GM23338 (cell line): ENCODE results near the gene THAP8. TPM values are rescaled to one million over a fixed set of nuclear protein-coding genes. Genes with fewer than 3 reads are reported as not detected.

Experiments used
- ATAC-seq: fragments of 200-7000 bp; cut with Tn5 transposase; 3 replicates; pipeline ENCODE4 v1.9.1; 2020
- DNase-seq: peaks from one replicate; pipeline ENCODE4 v3.0.0-alpha.2; 2015; ENCODE audit warnings: low spot score
- H2AFZ ChIP-seq: fragments of 200-600 bp; sonication (generic); 2 replicates; pipeline ENCODE4 v1.8.0; 2016; ENCODE audit warnings: antibody characterized with exemption, mild to moderate bottlenecking, moderate library complexity
- H3F3A ChIP-seq: fragments of 200-600 bp; sonication (generic); replicated peaks from 2 replicates; pipeline ENCODE4 v1.8.0; 2017; ENCODE audit warnings: antibody characterized with exemption, mixed run types, low read depth
- H3K27ac ChIP-seq: fragments of 200-600 bp; sonication (generic); 2 replicates; pipeline ENCODE4 v1.6.1; 2016; ENCODE audit warnings: low read depth
- H3K27me3 ChIP-seq: fragments of 200-600 bp; sonication (generic); 2 replicates; pipeline ENCODE4 v1.8.0; 2016; ENCODE audit warnings: mild to moderate bottlenecking, mixed run types, moderate library complexity; ENCODE audit not compliant: insufficient read depth
- H3K36me3 ChIP-seq: fragments of 200-600 bp; sonication (generic); 2 replicates; pipeline ENCODE4 v1.8.0; 2016; ENCODE audit warnings: mild to moderate bottlenecking; ENCODE audit not compliant: insufficient read depth
- H3K4me1 ChIP-seq: fragments of 200-600 bp; sonication (generic); 2 replicates; pipeline ENCODE4 v1.8.0; 2016; ENCODE audit warnings: mild to moderate bottlenecking, moderate library complexity; ENCODE audit not compliant: insufficient read depth
- H3K4me2 ChIP-seq: fragments of 200-600 bp; sonication (generic); 2 replicates; pipeline ENCODE4 v1.7.1; 2017; ENCODE audit warnings: mixed run types
- H3K4me3 ChIP-seq: fragments of 200-600 bp; sonication (generic); 2 replicates; pipeline ENCODE4 v1.6.1; 2016; ENCODE audit warnings: mixed run types
- H3K79me2 ChIP-seq: fragments of 200-600 bp; sonication (generic); replicated peaks from 2 replicates; pipeline ENCODE4 v1.8.0; 2017; ENCODE audit warnings: mild to moderate bottlenecking; ENCODE audit not compliant: insufficient read depth
- H3K9me2 ChIP-seq: fragments of 200-600 bp; sonication (generic); 2 replicates; pipeline ENCODE4 v1.8.0; 2017; ENCODE audit not compliant: insufficient read depth
- H4K20me1 ChIP-seq: fragments of 200-600 bp; sonication (generic); replicated peaks from 2 replicates; pipeline ENCODE4 v1.8.0; 2017; ENCODE audit warnings: mild to moderate bottlenecking; ENCODE audit not compliant: insufficient read depth
- H3K27ac Mint-ChIP-seq: 2 replicates; pipeline ENCODE4 v1.8.0; 2020; ENCODE audit warnings: inconsistent platforms, mild to moderate bottlenecking, moderate library complexity, mixed read lengths
- H3K27me3 Mint-ChIP-seq: 3 replicates; pipeline ENCODE4 v1.8.0; 2022; ENCODE audit warnings: low read depth, mild to moderate bottlenecking, moderate library complexity, mixed read lengths, inconsistent platforms; ENCODE audit not compliant: insufficient read depth, poor library complexity
- H3K36me3 Mint-ChIP-seq: 3 replicates; pipeline ENCODE4 v1.8.0; 2021; ENCODE audit warnings: low read depth, mild to moderate bottlenecking, inconsistent platforms, moderate library complexity, mixed read lengths
- H3K4me1 Mint-ChIP-seq: 3 replicates; pipeline ENCODE4 v1.8.0; 2020; ENCODE audit warnings: mild to moderate bottlenecking, inconsistent platforms, mixed read lengths
- H3K4me3 Mint-ChIP-seq: 3 replicates; pipeline ENCODE4 v1.8.0; 2021; ENCODE audit warnings: moderate library complexity, mild to moderate bottlenecking, inconsistent platforms, mixed read lengths
- H3K9me3 Mint-ChIP-seq: 3 replicates; pipeline ENCODE4 v1.8.0; 2020; ENCODE audit warnings: moderate library complexity, mild to moderate bottlenecking, inconsistent platforms, mixed read lengths
- CREB1 ChIP-seq: fragments of 250-450 bp; sonication (Bioruptor Pico); IDR thresholded peaks from 2 replicates; pipeline ENCODE4 v1.5.0; 2020; ENCODE audit warnings: low read depth, mild to moderate bottlenecking, moderate library complexity
- EZH2 ChIP-seq: fragments of 200-600 bp; sonication (generic); IDR thresholded peaks from one replicate; pipeline ENCODE4 v1.8.0; 2017; ENCODE audit warnings: antibody characterized with exemption, mild to moderate bottlenecking, low read depth; ENCODE audit not compliant: unreplicated experiment
- EZH2phosphoT487 ChIP-seq: fragments of 200-600 bp; sonication (generic); IDR thresholded peaks from one replicate; pipeline ENCODE4 v1.8.1; 2018; ENCODE audit warnings: antibody characterized with exemption; ENCODE audit not compliant: unreplicated experiment
- JUNB ChIP-seq: IDR thresholded peaks from one replicate; pipeline ENCODE4 v1.6.1; 2016; ENCODE audit warnings: antibody characterized with exemption; ENCODE audit not compliant: unreplicated experiment
- NANOG ChIP-seq: IDR thresholded peaks from 2 replicates; pipeline ENCODE4 v1.6.1; 2016; ENCODE audit warnings: antibody characterized with exemption, borderline replicate concordance
- POLR2AphosphoS5 ChIP-seq: IDR thresholded peaks from 2 replicates; pipeline ENCODE4 v1.6.1; 2016; ENCODE audit warnings: antibody characterized with exemption, low read depth
- STAT1 ChIP-seq: IDR thresholded peaks from one replicate; pipeline ENCODE4 v1.6.1; 2016; ENCODE audit warnings: antibody characterized with exemption; ENCODE audit not compliant: unreplicated experiment
- ZNF114 ChIP-seq: fragments of 250-450 bp; sonication (Bioruptor Pico); IDR thresholded peaks from 2 replicates; pipeline ENCODE4 v1.5.0; 2020; ENCODE audit warnings: mild to moderate bottlenecking, moderate library complexity
- ZNF331 ChIP-seq: fragments of 250-450 bp; sonication (Bioruptor Pico); IDR thresholded peaks from 2 replicates; pipeline ENCODE4 v1.5.0; 2020; ENCODE audit warnings: low read depth, mild to moderate bottlenecking, moderate library complexity
- polyA plus RNA-seq: library from polyadenylated mRNA; unstranded; fragments of >200 nt; fragmentation: Nextera tagmentation; extraction: Ambion mirVana; gene quantifications from 2 replicates; pipeline ENCODE4 v1.2.1, GENCODE V29; 2016
- total RNA-seq: library from RNA; depleted of rRNA; stranded (reverse); fragments of >200 nt; shearing (Covaris generic); gene quantifications from 2 replicates; pipeline ENCODE4 v1.2.3, GENCODE V29; 2014
- TF ChIP-seq, protein P1 (sequence below): IDR thresholded peaks from one replicate; pipeline ENCODE4 v1.6.1; 2018; ENCODE audit warnings: antibody characterized with exemption; ENCODE audit not compliant: unreplicated experiment
- TF ChIP-seq, protein P2 (sequence below): IDR thresholded peaks from 2 replicates; pipeline ENCODE4 v1.6.1; 2016; ENCODE audit warnings: antibody characterized with exemption
- TF ChIP-seq, protein P3 (sequence below), 2 experiments: fragments of 200-600 bp in 1 of 2; sonication (generic) in 1 of 2; conservative IDR thresholded peaks; 2 replicates each; pipeline versions ENCODE4 v1.5.1 to v1.6.1; 2016 to 2017; ENCODE audit warnings: antibody characterized with exemption in 2 of 2, low read depth in 2 of 2, mild to moderate bottlenecking in 2 of 2, moderate library complexity in 1 of 2
- TF ChIP-seq, protein P4 (sequence below): fragments of 250-450 bp; sonication (Bioruptor Pico); IDR thresholded peaks from 2 replicates; pipeline ENCODE4 v1.5.0; 2020; ENCODE audit warnings: mild to moderate bottlenecking, moderate library complexity

The THAP8 gene
- total and polyA plus RNA-seq, 2 experiments from 2014 or later, result 12.7 to 13.7 TPM

DNA sequence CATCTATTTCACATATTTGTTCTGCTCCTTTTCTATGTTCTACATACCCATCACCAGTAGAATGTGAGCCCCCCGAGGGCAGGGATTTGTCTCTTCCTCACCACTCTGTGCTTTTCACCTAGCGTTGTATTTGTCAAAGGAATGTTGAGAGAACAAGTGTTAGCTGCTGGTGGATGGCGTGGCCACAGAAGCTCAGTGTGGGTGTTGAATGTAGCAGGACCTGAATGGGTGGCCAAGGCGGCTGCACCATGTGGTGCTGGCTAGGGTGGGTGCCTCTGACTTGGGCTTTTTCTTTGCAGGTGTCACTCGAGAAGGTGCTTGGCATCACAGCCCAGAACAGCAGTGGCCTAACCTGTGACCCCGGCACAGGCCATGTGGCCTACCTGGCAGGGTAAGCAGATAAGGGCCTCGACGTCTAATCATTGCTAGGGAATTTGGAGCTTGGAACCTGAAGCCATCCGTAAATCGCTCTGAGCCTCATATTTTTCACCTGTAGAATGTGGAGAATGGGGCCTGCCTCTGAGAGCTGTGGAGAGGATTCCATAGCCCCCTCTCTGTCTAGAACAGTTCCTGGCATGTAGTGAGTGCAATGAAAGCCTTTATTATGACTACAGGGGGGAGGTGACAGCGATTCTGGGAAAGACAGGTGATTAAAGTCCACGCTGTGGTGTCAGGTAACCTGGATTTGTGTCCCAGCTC lies 4.5 kb upstream of the THAP8 start:
- H3K9me3 Mint-ChIP-seq, result no peaks in the 10 kb centered on the region
- Histone ChIP-seq H3K79me2 (peaks cover 41% of the 10 kb centered on the region), H3K36me3 (peaks cover 24% of the 10 kb centered on the region), H3K27ac (no peak overlapping the region), H3K9me2 (no peaks in the 10 kb centered on the region), H2AFZ (no peak overlapping the region), H3K4me2 (no peak overlapping the region), H3K27me3 (no peaks in the 10 kb centered on the region), H3F3A (0 out of 2 replicates have a peak, but pooled peaks cover 26% of the 10 kb centered on the region), H4K20me1 (peaks cover 37% of the 10 kb centered on the region), H3K4me1 (peaks cover 14% of the 10 kb centered on the region; the same call in 1 of the 2 replicates), H3K4me3 (no peak overlapping the region)
- TF ChIP-seq, protein P1, sequence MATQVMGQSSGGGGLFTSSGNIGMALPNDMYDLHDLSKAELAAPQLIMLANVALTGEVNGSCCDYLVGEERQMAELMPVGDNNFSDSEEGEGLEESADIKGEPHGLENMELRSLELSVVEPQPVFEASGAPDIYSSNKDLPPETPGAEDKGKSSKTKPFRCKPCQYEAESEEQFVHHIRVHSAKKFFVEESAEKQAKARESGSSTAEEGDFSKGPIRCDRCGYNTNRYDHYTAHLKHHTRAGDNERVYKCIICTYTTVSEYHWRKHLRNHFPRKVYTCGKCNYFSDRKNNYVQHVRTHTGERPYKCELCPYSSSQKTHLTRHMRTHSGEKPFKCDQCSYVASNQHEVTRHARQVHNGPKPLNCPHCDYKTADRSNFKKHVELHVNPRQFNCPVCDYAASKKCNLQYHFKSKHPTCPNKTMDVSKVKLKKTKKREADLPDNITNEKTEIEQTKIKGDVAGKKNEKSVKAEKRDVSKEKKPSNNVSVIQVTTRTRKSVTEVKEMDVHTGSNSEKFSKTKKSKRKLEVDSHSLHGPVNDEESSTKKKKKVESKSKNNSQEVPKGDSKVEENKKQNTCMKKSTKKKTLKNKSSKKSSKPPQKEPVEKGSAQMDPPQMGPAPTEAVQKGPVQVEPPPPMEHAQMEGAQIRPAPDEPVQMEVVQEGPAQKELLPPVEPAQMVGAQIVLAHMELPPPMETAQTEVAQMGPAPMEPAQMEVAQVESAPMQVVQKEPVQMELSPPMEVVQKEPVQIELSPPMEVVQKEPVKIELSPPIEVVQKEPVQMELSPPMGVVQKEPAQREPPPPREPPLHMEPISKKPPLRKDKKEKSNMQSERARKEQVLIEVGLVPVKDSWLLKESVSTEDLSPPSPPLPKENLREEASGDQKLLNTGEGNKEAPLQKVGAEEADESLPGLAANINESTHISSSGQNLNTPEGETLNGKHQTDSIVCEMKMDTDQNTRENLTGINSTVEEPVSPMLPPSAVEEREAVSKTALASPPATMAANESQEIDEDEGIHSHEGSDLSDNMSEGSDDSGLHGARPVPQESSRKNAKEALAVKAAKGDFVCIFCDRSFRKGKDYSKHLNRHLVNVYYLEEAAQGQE, result no peak
- no peak for TF ChIP-seq STAT1
- TF ChIP-seq NANOG, result no peak
- TF ChIP-seq, protein P2, sequence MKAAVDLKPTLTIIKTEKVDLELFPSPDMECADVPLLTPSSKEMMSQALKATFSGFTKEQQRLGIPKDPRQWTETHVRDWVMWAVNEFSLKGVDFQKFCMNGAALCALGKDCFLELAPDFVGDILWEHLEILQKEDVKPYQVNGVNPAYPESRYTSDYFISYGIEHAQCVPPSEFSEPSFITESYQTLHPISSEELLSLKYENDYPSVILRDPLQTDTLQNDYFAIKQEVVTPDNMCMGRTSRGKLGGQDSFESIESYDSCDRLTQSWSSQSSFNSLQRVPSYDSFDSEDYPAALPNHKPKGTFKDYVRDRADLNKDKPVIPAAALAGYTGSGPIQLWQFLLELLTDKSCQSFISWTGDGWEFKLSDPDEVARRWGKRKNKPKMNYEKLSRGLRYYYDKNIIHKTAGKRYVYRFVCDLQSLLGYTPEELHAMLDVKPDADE, result no peak
- TF ChIP-seq ZNF331 (CRISPR knock-in tag), result no peak
- no peak for TF ChIP-seq CREB1 (CRISPR knock-in tag)
- TF ChIP-seq EZH2phosphoT487, result no peak
- TF ChIP-seq, protein P3, sequence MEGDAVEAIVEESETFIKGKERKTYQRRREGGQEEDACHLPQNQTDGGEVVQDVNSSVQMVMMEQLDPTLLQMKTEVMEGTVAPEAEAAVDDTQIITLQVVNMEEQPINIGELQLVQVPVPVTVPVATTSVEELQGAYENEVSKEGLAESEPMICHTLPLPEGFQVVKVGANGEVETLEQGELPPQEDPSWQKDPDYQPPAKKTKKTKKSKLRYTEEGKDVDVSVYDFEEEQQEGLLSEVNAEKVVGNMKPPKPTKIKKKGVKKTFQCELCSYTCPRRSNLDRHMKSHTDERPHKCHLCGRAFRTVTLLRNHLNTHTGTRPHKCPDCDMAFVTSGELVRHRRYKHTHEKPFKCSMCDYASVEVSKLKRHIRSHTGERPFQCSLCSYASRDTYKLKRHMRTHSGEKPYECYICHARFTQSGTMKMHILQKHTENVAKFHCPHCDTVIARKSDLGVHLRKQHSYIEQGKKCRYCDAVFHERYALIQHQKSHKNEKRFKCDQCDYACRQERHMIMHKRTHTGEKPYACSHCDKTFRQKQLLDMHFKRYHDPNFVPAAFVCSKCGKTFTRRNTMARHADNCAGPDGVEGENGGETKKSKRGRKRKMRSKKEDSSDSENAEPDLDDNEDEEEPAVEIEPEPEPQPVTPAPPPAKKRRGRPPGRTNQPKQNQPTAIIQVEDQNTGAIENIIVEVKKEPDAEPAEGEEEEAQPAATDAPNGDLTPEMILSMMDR (conservative IDR thresholded peaks at IDR 0.05; ENCODE audit: low read depth in 2 of 2), result no peak
- TF ChIP-seq, protein P4, sequence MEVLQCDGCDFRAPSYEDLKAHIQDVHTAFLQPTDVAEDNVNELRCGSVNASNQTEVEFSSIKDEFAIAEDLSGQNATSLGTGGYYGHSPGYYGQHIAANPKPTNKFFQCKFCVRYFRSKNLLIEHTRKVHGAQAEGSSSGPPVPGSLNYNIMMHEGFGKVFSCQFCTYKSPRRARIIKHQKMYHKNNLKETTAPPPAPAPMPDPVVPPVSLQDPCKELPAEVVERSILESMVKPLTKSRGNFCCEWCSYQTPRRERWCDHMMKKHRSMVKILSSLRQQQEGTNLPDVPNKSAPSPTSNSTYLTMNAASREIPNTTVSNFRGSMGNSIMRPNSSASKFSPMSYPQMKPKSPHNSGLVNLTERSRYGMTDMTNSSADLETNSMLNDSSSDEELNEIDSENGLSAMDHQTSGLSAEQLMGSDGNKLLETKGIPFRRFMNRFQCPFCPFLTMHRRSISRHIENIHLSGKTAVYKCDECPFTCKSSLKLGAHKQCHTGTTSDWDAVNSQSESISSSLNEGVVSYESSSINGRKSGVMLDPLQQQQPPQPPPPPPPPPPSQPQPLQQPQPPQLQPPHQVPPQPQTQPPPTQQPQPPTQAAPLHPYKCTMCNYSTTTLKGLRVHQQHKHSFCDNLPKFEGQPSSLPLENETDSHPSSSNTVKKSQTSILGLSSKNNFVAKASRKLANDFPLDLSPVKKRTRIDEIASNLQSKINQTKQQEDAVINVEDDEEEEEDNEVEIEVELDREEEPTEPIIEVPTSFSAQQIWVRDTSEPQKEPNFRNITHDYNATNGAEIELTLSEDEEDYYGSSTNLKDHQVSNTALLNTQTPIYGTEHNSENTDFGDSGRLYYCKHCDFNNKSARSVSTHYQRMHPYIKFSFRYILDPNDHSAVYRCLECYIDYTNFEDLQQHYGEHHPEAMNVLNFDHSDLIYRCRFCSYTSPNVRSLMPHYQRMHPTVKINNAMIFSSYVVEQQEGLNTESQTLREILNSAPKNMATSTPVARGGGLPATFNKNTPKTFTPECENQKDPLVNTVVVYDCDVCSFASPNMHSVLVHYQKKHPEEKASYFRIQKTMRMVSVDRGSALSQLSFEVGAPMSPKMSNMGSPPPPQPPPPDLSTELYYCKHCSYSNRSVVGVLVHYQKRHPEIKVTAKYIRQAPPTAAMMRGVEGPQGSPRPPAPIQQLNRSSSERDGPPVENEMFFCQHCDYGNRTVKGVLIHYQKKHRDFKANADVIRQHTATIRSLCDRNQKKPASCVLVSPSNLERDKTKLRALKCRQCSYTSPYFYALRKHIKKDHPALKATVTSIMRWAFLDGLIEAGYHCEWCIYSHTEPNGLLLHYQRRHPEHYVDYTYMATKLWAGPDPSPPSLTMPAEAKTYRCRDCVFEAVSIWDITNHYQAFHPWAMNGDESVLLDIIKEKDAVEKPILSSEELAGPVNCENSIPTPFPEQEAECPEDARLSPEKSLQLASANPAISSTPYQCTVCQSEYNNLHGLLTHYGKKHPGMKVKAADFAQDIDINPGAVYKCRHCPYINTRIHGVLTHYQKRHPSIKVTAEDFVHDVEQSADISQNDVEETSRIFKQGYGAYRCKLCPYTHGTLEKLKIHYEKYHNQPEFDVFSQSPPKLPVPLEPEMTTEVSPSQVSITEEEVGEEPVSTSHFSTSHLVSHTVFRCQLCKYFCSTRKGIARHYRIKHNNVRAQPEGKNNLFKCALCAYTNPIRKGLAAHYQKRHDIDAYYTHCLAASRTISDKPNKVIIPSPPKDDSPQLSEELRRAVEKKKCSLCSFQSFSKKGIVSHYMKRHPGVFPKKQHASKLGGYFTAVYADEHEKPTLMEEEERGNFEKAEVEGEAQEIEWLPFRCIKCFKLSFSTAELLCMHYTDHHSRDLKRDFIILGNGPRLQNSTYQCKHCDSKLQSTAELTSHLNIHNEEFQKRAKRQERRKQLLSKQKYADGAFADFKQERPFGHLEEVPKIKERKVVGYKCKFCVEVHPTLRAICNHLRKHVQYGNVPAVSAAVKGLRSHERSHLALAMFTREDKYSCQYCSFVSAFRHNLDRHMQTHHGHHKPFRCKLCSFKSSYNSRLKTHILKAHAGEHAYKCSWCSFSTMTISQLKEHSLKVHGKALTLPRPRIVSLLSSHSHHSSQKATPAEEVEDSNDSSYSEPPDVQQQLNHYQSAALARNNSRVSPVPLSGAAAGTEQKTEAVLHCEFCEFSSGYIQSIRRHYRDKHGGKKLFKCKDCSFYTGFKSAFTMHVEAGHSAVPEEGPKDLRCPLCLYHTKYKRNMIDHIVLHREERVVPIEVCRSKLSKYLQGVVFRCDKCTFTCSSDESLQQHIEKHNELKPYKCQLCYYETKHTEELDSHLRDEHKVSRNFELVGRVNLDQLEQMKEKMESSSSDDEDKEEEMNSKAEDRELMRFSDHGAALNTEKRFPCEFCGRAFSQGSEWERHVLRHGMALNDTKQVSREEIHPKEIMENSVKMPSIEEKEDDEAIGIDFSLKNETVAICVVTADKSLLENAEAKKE, result no peak
- no peak for TF ChIP-seq JUNB
- TF ChIP-seq EZH2, result no peak
- TF ChIP-seq POLR2AphosphoS5, result no peak
- no peak for TF ChIP-seq ZNF114 (CRISPR knock-in tag)
- H3K36me3 Mint-ChIP-seq, result peaks cover 45% of the 10 kb centered on the region
- peaks cover 13% of the 10 kb centered on the region for H3K27me3 Mint-ChIP-seq
- no peak overlapping the region for H3K27ac Mint-ChIP-seq
- ATAC-seq, result no peak
- H3K4me3 Mint-ChIP-seq, result no peak overlapping the region
- no peak for DNase-seq
- H3K4me1 Mint-ChIP-seq, result peaks cover 10% of the 10 kb centered on the region
